SK-N-SH treated with all-trans-retinoic acid at 6 μM for 48 hours (cell line): ENCODE results near the gene DCLK2.

Experiments
- ARNTL ChIP-seq: fragments of 450-650 bp; formaldehyde crosslinking; IDR thresholded peaks from 2 replicates; pipeline ENCODE4 v1.5.0; 2020; ENCODE audit warnings: low read depth, mild to moderate bottlenecking, moderate library complexity, borderline replicate concordance
- CREB5 ChIP-seq: fragments of 250-450 bp; sonication (Bioruptor Pico); IDR thresholded peaks from 2 replicates; pipeline ENCODE4 v1.5.1; 2020; ENCODE audit warnings: low read depth, mild to moderate bottlenecking, moderate library complexity
- CSDC2 ChIP-seq: fragments of 250-450 bp; sonication (Bioruptor Pico); IDR thresholded peaks from 2 replicates; pipeline ENCODE4 v1.5.0; 2020; ENCODE audit warnings: mild to moderate bottlenecking, moderate library complexity
- PATZ1 ChIP-seq: fragments of 250-450 bp; sonication (Bioruptor Pico); IDR thresholded peaks from 2 replicates; pipeline ENCODE4 v1.8.0; 2020; ENCODE audit warnings: mild to moderate bottlenecking, moderate library complexity, borderline replicate concordance
- TOX ChIP-seq: fragments of 250-450 bp; sonication (Bioruptor Pico); IDR thresholded peaks from 2 replicates; pipeline ENCODE4 v1.8.0; 2021; ENCODE audit warnings: mild to moderate bottlenecking, moderate library complexity, borderline replicate concordance
- ZFP3 ChIP-seq: fragments of 250-450 bp; sonication (Bioruptor Pico); IDR thresholded peaks from 2 replicates; pipeline ENCODE4 v1.5.0; 2020; ENCODE audit warnings: mild to moderate bottlenecking, moderate library complexity

- TF ChIP-seq ARNTL (CRISPR knock-in tag) (no peak), CSDC2 (no peak), TOX (CRISPR knock-in tag) (no peak), PATZ1 (CRISPR knock-in tag) (no peak), ZFP3 (CRISPR knock-in tag) (no peak), CREB5 (CRISPR knock-in tag) (no peak)
Observed at GRCh38 chr4:150079081-150079581, 886 bp downstream of the DCLK2 start.
